ENCODE results near the gene ITFG1. TPM values are rescaled to one million over a fixed set of nuclear protein-coding genes. Genes with fewer than 3 reads are reported as not detected.

The ITFG1 gene
- total RNA-seq, 1 experiment from 2014 or later, result 38.2 TPM

- H3K9me3 Mint-ChIP-seq (ENCODE audit: unreplicated experiment), result no peaks in the 10 kb centered on the region
- TF ChIP-seq, protein P1, sequence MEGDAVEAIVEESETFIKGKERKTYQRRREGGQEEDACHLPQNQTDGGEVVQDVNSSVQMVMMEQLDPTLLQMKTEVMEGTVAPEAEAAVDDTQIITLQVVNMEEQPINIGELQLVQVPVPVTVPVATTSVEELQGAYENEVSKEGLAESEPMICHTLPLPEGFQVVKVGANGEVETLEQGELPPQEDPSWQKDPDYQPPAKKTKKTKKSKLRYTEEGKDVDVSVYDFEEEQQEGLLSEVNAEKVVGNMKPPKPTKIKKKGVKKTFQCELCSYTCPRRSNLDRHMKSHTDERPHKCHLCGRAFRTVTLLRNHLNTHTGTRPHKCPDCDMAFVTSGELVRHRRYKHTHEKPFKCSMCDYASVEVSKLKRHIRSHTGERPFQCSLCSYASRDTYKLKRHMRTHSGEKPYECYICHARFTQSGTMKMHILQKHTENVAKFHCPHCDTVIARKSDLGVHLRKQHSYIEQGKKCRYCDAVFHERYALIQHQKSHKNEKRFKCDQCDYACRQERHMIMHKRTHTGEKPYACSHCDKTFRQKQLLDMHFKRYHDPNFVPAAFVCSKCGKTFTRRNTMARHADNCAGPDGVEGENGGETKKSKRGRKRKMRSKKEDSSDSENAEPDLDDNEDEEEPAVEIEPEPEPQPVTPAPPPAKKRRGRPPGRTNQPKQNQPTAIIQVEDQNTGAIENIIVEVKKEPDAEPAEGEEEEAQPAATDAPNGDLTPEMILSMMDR (IDR thresholded peaks at IDR 0.05; ENCODE audit: insufficient read depth in 1 of 2, low read depth in 1 of 2, low read length in 1 of 2, severe bottlenecking in 1 of 2, unreplicated experiment in 1 of 2), result no peak
- peak overlapping the region; percentile 99 for H3K27ac Mint-ChIP-seq (ENCODE audit: unreplicated experiment)
- Histone ChIP-seq H3K27me3 (replicated peaks; ENCODE audit: control insufficient read depth, insufficient read depth, low read length) (no peaks in the 10 kb centered on the region), H3K36me3 (ENCODE audit: control insufficient read depth, insufficient read depth, low read length) (no peaks in the 10 kb centered on the region), H3K4me1 (peaks cover 13% of the 10 kb centered on the region; the same call in 1 of the 2 replicates), H3K9me3 (no peaks in the 10 kb centered on the region), H3K4me3 (ENCODE audit: low read depth, low read length) (peak overlapping the region; percentile 79)
- ChIA-PET POLR2A (no interaction called here), CTCF (interaction anchor here (1.5 to 1.9 kb wide), 2 partner anchors 201 to 316 kb away, joined by 4 to 5 read pairs; partner anchors contain the start of gene NETO2)
- peak overlapping the region; percentile 97 for H3K4me3 Mint-ChIP-seq (ENCODE audit: unreplicated experiment)
- H3K4me1 Mint-ChIP-seq (ENCODE audit: low read depth, unreplicated experiment), result peaks cover 14% of the 10 kb centered on the region
- H3K36me3 Mint-ChIP-seq (ENCODE audit: insufficient read depth, unreplicated experiment), result peaks cover 44% of the 10 kb centered on the region
- BruUV-seq (replicated peaks), result no TSS peak
- DNase-seq, result no peak
- intact Hi-C loops (cut with micrococcal nuclease; ENCODE audit: unreplicated experiment), result loop anchor here (2.0 kb wide), 1 partner anchor 318 kb away; the partner anchor contains the start of gene NETO2
- H3K27me3 Mint-ChIP-seq (ENCODE audit: insufficient read depth, unreplicated experiment), result no peaks in the 10 kb centered on the region
Measured at GRCh38 chr16:47460359-47460710, 528 bp downstream of the ITFG1 start.

- no TSS peak for BruUV-seq (replicated peaks)
- Mint-ChIP-seq H3K4me3 (ENCODE audit: unreplicated experiment) (peak overlapping the region; percentile 97), H3K36me3 (ENCODE audit: insufficient read depth, unreplicated experiment) (peaks cover 48% of the 10 kb centered on the region), H3K27me3 (ENCODE audit: insufficient read depth, unreplicated experiment) (no peaks in the 10 kb centered on the region), H3K27ac (ENCODE audit: unreplicated experiment) (peak overlapping the region; percentile 99), H3K9me3 (ENCODE audit: unreplicated experiment) (no peaks in the 10 kb centered on the region), H3K4me1 (ENCODE audit: low read depth, unreplicated experiment) (peaks cover 14% of the 10 kb centered on the region)
- Histone ChIP-seq H3K36me3 (ENCODE audit: control insufficient read depth, insufficient read depth, low read length) (no peaks in the 10 kb centered on the region), H3K9me3 (no peaks in the 10 kb centered on the region), H3K4me3 (ENCODE audit: low read depth, low read length) (peak overlapping the region; percentile 79), H3K4me1 (peaks cover 13% of the 10 kb centered on the region; the same call in 1 of the 2 replicates), H3K27me3 (replicated peaks; ENCODE audit: control insufficient read depth, insufficient read depth, low read length) (no peaks in the 10 kb centered on the region)
- intact Hi-C loops (cut with micrococcal nuclease; ENCODE audit: unreplicated experiment), result loop anchor here (2.0 kb wide), 1 partner anchor 317 kb away; the partner anchor contains the start of gene NETO2
- TF ChIP-seq, protein P1 (IDR thresholded peaks at IDR 0.05; ENCODE audit: insufficient read depth in 1 of 2, low read depth in 1 of 2, low read length in 1 of 2, severe bottlenecking in 1 of 2, unreplicated experiment in 1 of 2), result no peak
- ChIA-PET POLR2A (no interaction called here), CTCF (no interaction called here)
- no peak for DNase-seq
Measured at GRCh38 chr16:47459603-47460002, 1.3 kb downstream of the ITFG1 start.

- DNase-seq, result no peak
- Mint-ChIP-seq H3K27ac (ENCODE audit: unreplicated experiment) (no peak overlapping the region), H3K27me3 (ENCODE audit: insufficient read depth, unreplicated experiment) (no peaks in the 10 kb centered on the region), H3K9me3 (ENCODE audit: unreplicated experiment) (no peaks in the 10 kb centered on the region), H3K4me1 (ENCODE audit: low read depth, unreplicated experiment) (peaks cover 14% of the 10 kb centered on the region), H3K4me3 (ENCODE audit: unreplicated experiment) (no peak overlapping the region), H3K36me3 (ENCODE audit: insufficient read depth, unreplicated experiment) (peaks cover 48% of the 10 kb centered on the region)
- BruUV-seq (replicated peaks), result no TSS peak
- TF ChIP-seq, protein P1 (IDR thresholded peaks at IDR 0.05; ENCODE audit: insufficient read depth in 1 of 2, low read depth in 1 of 2, low read length in 1 of 2, severe bottlenecking in 1 of 2, unreplicated experiment in 1 of 2), result no peak
- ChIA-PET POLR2A (no interaction called here), CTCF (no interaction called here)
- Histone ChIP-seq H3K9me3 (no peaks in the 10 kb centered on the region), H3K4me1 (peaks cover 13% of the 10 kb centered on the region; the same call in 1 of the 2 replicates), H3K4me3 (ENCODE audit: low read depth, low read length) (no peak overlapping the region), H3K27me3 (replicated peaks; ENCODE audit: control insufficient read depth, insufficient read depth, low read length) (no peaks in the 10 kb centered on the region), H3K36me3 (ENCODE audit: control insufficient read depth, insufficient read depth, low read length) (no peaks in the 10 kb centered on the region)
- intact Hi-C loops (cut with micrococcal nuclease; ENCODE audit: unreplicated experiment), result no loop called here
Measured at GRCh38 chr16:47458331-47458730, 2.5 kb downstream of the ITFG1 start.
